SJCRH30 (cell line): ENCODE data around the gene PFKM. TPM values are rescaled to one million over a fixed set of nuclear protein-coding genes. Genes with fewer than 3 reads are reported as not detected.
"Not testable (repeated sequence)": the region's sequence is repeated elsewhere in the genome, so short reads cannot be mapped to it uniquely, and the experiment has no call there.

Experiments used
- DNase-seq, 2 experiments: peaks; one replicate each; pipeline ENCODE4 v3.0.0-alpha.2; 2015 to 2020
- H3K27ac ChIP-seq: fragments of 250-450 bp; sonication (Bioruptor Pico); 2 replicates; pipeline ENCODE4 v1.5.1; 2020; ENCODE audit warnings: mild to moderate bottlenecking, moderate library complexity
- H3K27me3 ChIP-seq: fragments of 250-450 bp; sonication (Bioruptor Pico); 2 replicates; pipeline ENCODE4 v1.5.1; 2020; ENCODE audit warnings: mild to moderate bottlenecking, moderate library complexity
- H3K36me3 ChIP-seq: fragments of 250-450 bp; sonication (Bioruptor Pico); 2 replicates; pipeline ENCODE4 v1.5.1; 2020; ENCODE audit warnings: mild to moderate bottlenecking, moderate library complexity
- H3K4me1 ChIP-seq: fragments of 250-450 bp; sonication (Bioruptor Pico); 2 replicates; pipeline ENCODE4 v1.5.1; 2020; ENCODE audit warnings: mild to moderate bottlenecking, moderate library complexity
- H3K4me3 ChIP-seq: fragments of 250-450 bp; sonication (Bioruptor Pico); 2 replicates; pipeline ENCODE4 v1.5.1; 2020; ENCODE audit warnings: mild to moderate bottlenecking, moderate library complexity
- H3K9me3 ChIP-seq: fragments of 250-450 bp; sonication (Bioruptor Pico); replicated peaks from 2 replicates; pipeline ENCODE4 v1.5.1; 2020; ENCODE audit warnings: mild to moderate bottlenecking, moderate library complexity
- total RNA-seq: library from RNA; depleted of rRNA; stranded (reverse); fragments of >200 nt; shearing (Covaris generic); gene quantifications from 2 replicates; pipeline ENCODE4 v1.2.3, GENCODE V29; 2014

The PFKM gene
- total RNA-seq, 1 experiment from 2014 or later: 69.3 TPM

DNA sequence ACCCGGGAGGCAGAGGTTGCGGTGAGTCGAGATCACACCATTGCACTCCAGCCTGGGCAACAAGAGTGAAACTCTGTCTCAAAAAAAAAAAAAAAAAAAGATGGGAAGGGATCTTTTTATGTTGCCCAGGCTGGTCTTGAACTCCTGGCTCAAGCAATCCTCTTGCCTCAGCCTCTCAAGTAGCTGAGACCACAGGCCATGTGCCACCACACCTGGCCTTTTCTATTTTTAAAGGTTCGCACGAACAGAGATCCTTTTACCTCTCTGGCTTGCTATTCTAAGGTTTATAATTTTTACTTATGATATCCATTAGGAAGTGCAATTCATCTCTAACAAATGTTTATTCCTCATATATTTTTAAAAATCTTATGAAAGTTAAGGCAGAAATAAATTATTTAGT, 6.4 kb downstream of the PFKM start:
- not testable (repeated sequence) for H3K36me3 ChIP-seq, H3K4me1 ChIP-seq, H3K9me3 ChIP-seq, H3K27ac ChIP-seq, H3K4me3 ChIP-seq, H3K27me3 ChIP-seq, DNase-seq

DNA sequence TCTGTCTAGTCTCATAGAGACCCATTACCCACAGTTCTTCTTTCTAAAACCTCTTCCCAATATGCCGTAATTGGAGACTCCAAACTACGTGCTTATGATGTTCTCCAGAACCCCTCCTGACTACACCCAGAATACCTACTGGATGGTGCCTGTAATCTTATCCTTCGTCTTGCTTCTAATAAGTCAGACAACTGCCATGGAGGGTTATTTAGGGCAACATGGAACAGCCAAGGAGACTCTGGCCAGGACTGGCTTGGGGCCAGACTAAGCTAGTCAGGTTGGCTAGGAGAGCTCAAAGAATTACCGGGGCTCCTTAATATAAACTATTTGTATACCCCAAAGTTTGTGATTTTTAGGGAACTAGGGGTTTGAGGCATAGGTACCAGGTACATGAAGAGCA, 6.8 kb downstream of the PFKM start:
- Histone ChIP-seq H3K4me1 (no peaks in the 10 kb centered on the region), H3K27me3 (no peaks in the 10 kb centered on the region), H3K4me3 (no peak overlapping the region), H3K9me3 (no peaks in the 10 kb centered on the region), H3K36me3 (peaks cover 8% of the 10 kb centered on the region), H3K27ac (no peak overlapping the region)
- DNase-seq: no peak

- peaks cover 18% of the 10 kb centered on the region for H3K36me3 ChIP-seq
- H3K4me1 ChIP-seq: no peaks in the 10 kb centered on the region
- no peak overlapping the region for H3K27ac ChIP-seq
Measured at GRCh38 chr12:48126953-48127630, 7.9 kb downstream of the PFKM start.

GRCh38 chr12:48128800-48129199, 9.6 kb downstream of the PFKM start:
- H3K4me3 ChIP-seq: no peak overlapping the region
- H3K9me3 ChIP-seq: no peaks in the 10 kb centered on the region
- no peak for DNase-seq
- no peaks in the 10 kb centered on the region for H3K4me1 ChIP-seq
- H3K27ac ChIP-seq: no peak overlapping the region
- H3K27me3 ChIP-seq: no peaks in the 10 kb centered on the region
- H3K36me3 ChIP-seq: peaks cover 31% of the 10 kb centered on the region

More at GRCh38 chr12:48126953-48127630, 7.9 kb downstream of the PFKM start:
- H3K27me3 ChIP-seq: no peaks in the 10 kb centered on the region
- H3K9me3 ChIP-seq: no peaks in the 10 kb centered on the region
- DNase-seq: no peak
- H3K4me3 ChIP-seq: no peak overlapping the region

GRCh38 chr12:48129376-48129775, 10.2 kb downstream of the PFKM start:
- no peaks in the 10 kb centered on the region for H3K9me3 ChIP-seq
- H3K4me3 ChIP-seq: no peak overlapping the region
- H3K4me1 ChIP-seq: no peaks in the 10 kb centered on the region
- H3K36me3 ChIP-seq: peaks cover 36% of the 10 kb centered on the region
- H3K27ac ChIP-seq: no peak overlapping the region
- H3K27me3 ChIP-seq: no peaks in the 10 kb centered on the region
- DNase-seq: no peak

GRCh38 chr12:48131517-48131916, 12.4 kb downstream of the PFKM start:
- DNase-seq: no peak
- peaks cover 42% of the 10 kb centered on the region for H3K36me3 ChIP-seq
- no peaks in the 10 kb centered on the region for H3K27me3 ChIP-seq
- H3K4me1 ChIP-seq: no peaks in the 10 kb centered on the region
- no peak overlapping the region for H3K4me3 ChIP-seq
- H3K9me3 ChIP-seq: no peaks in the 10 kb centered on the region
- no peak overlapping the region for H3K27ac ChIP-seq

DNA sequence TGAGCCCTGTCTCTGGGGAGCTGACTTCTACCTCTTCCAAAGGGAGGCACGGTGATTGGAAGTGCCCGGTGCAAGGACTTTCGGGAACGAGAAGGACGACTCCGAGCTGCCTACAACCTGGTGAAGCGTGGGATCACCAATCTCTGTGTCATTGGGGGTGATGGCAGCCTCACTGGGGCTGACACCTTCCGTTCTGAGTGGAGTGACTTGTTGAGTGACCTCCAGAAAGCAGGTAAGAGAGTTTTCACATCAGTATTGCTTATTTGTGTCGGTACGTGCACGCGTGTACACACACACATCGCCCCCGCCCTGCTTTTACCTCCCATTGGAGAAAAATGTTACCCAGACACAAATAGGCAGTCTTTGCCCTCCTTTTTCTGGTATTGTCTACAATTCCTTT, 13.7 kb downstream of the PFKM start:
- Histone ChIP-seq H3K27me3 (no peaks in the 10 kb centered on the region), H3K36me3 (peaks cover 36% of the 10 kb centered on the region)

GRCh38 chr12:48135027-48135426, 15.9 kb downstream of the PFKM start:
- DNase-seq: no peak
- H3K4me3 ChIP-seq: no peak overlapping the region

More for the DNA sequence above, 13.7 kb downstream of the PFKM start:
- no peak for DNase-seq
- Histone ChIP-seq H3K4me3 (no peak overlapping the region), H3K9me3 (no peaks in the 10 kb centered on the region), H3K4me1 (no peaks in the 10 kb centered on the region), H3K27ac (no peak overlapping the region)

DNA sequence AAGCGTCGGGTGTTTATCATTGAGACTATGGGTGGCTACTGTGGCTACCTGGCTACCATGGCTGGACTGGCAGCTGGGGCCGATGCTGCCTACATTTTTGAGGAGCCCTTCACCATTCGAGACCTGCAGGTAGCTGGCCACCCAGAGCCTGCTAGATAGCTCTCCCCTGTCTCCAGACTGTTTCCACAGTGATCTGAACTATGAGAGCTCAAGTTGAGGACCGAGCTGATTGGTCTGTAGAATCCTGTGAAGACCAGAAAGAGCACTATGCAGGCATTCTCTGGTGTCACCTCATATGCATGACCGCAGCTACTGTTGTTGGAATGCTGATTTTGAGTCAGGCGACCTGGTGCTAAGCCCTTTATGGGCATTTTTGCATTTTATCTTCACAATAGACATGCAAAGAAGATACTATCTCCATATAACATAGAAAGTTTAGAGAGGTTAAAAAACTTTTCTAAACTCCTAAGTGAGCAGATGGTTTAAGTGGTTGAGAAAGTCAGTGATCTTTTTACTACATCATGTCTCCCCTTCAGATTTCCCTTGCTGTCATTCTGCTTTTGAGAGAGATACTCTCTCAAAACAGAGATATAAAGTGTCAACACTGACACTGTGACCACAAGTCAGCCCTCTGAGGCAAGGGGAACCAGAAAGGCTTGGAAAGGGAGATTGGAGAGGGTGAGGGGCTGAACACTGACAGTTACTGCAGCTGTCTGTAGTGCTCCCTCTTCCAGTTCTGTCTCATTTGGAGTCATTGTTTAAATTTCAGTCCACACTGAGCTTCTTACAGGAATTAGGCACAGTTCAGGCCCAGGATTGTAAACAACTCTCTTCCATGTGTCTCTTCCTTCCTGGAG, 23.9 kb downstream of the PFKM start:
- Histone ChIP-seq H3K27ac (no peak overlapping the region), H3K4me3 (no peak overlapping the region), H3K4me1 (no peaks in the 10 kb centered on the region), H3K36me3 (peaks cover 46% of the 10 kb centered on the region), H3K27me3 (no peaks in the 10 kb centered on the region), H3K9me3 (no peaks in the 10 kb centered on the region)
- DNase-seq: no peak

More at GRCh38 chr12:48135027-48135426, 15.9 kb downstream of the PFKM start:
- Histone ChIP-seq H3K27ac (no peak overlapping the region), H3K27me3 (no peaks in the 10 kb centered on the region), H3K9me3 (no peaks in the 10 kb centered on the region), H3K36me3 (peaks cover 49% of the 10 kb centered on the region), H3K4me1 (no peaks in the 10 kb centered on the region)

DNA sequence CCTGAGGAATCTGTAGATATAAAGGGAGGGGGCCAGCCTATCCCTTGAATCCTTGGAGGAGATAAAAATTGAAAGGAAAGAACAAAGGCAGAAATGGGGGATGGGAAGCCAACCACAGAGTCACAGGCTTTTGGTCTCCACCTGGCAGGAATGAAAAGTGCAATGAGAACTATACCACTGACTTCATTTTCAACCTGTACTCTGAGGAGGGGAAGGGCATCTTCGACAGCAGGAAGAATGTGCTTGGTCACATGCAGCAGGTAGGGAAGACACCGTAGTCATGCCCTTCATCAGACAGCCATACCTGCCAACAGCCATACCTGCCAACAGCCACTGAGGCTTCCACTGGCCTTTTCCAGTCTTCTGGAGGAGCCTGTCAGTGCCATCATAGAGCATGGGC, 24.7 kb downstream of the PFKM start:
- no peaks in the 10 kb centered on the region for H3K27me3 ChIP-seq
- no peaks in the 10 kb centered on the region for H3K9me3 ChIP-seq
- no peak overlapping the region for H3K4me3 ChIP-seq
- no peaks in the 10 kb centered on the region for H3K4me1 ChIP-seq
- no peak for DNase-seq
- peaks cover 47% of the 10 kb centered on the region for H3K36me3 ChIP-seq
- H3K27ac ChIP-seq: no peak overlapping the region

DNA sequence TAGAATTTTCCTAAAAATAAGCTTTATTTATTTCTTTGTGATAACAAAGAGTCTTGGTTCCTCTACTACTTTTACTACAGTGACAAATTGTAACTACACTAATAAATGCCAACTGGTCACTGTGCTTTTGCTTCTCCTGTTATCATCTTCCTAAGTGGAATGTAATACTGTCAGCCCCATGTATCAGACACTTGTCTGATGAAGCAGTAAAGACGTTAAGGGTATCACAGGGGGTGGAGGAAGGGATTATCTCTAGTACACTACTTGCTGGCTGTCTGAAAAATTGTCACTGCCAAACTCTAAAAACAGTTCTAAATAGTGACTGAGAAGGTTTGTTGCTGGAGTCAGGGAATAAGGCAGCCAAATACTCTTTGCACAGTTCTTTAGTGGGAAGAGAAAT, 26.8 kb downstream of the PFKM start:
- H3K27ac ChIP-seq: no peak overlapping the region
- no peaks in the 10 kb centered on the region for H3K9me3 ChIP-seq
- H3K4me3 ChIP-seq: no peak overlapping the region
- no peaks in the 10 kb centered on the region for H3K27me3 ChIP-seq
- DNase-seq: no peak
- peaks cover 52% of the 10 kb centered on the region for H3K36me3 ChIP-seq
- H3K4me1 ChIP-seq: no peaks in the 10 kb centered on the region

DNA sequence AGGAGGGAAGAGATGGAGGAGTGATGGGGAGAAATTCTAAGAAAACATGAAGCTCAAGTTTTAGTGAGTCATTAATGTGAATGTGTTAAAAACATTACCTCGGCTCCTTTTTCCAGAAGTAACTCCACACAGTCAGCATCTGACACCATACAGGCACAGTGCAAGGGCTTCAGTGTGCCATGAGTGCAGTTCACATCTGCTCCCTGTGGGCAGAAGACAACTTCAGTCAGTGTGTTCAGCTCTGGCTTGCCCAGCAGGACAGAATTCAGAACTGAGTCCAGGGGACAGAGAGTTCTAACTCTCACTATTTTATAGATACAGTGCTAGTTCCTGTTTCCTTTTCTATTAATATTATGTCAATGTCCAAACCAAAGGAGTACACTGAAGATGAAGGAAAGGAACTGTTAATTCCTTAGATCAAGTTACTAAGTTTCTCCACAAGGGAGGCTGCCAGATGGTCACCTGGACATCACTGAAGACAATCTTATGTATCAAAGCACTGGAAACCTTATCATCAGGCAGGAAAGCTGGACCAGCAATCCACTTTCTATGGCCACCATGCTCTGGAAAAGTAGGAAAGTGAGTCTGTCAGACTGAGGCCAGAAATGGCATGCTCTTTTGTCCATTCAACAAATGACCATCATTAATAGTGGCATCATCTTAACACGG, 32.1 kb downstream of the PFKM start:
- H3K27ac ChIP-seq: no peak overlapping the region
- no peak for DNase-seq
- no peaks in the 10 kb centered on the region for H3K9me3 ChIP-seq
- H3K4me3 ChIP-seq: no peak overlapping the region
- peaks cover 3% of the 10 kb centered on the region; the same call in 1 of the 2 replicates for H3K4me1 ChIP-seq
- H3K36me3 ChIP-seq: peaks cover 41% of the 10 kb centered on the region
- no peaks in the 10 kb centered on the region for H3K27me3 ChIP-seq

DNA sequence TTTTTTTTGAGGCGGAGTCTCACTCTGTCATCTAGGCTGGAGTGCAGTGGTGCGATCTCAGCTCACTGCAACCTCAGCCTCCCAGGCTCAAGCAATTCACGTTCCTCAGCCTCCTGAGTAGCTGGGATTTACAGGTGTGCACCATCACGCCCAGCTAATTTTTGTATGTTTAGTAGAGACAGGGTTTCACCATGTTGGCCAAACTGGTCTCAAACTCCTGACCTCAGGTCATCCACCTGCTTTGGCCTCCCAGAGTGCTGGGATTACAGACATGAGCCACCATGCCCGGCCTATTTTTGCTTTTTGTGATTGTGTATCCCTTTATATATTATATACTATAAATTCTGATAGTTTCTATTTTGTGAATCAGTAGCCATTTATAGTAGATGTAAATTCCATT, 36.6 kb downstream of the PFKM start:
- H3K36me3 ChIP-seq: peaks cover 14% of the 10 kb centered on the region
- not testable (repeated sequence) for H3K4me1 ChIP-seq, H3K27me3 ChIP-seq, H3K4me3 ChIP-seq, H3K27ac ChIP-seq, H3K9me3 ChIP-seq, DNase-seq

DNA sequence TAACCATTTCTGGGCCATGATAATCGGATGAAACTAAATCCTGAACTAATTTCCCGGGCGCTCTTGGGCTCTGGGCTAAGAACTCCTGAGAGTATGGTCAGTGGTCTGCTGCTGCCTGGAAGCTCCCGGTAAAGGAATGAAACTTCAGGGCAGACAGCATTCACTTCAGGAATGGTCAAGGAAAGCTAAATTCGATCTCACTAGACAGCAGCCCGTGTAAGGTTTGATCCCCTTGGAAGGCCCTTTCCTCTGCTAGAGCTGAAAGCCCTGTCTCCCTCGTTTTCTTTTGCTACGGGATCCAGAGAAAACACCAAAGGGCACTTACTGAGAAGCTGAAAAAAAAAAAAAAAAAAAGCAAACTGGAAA, 37.5 kb downstream of the PFKM start:
- Histone ChIP-seq H3K36me3 (peaks cover 6% of the 10 kb centered on the region; the same call in 1 of the 2 replicates), H3K4me1 (peaks cover 7% of the 10 kb centered on the region), H3K9me3 (no peaks in the 10 kb centered on the region), H3K4me3 (peak overlapping the region; percentile 91), H3K27me3 (no peaks in the 10 kb centered on the region), H3K27ac (peak overlapping the region; percentile 93)
- no peak for DNase-seq
